AG09309 (cell line): ENCODE measurements around the gene OR4Q3.
"Not testable (repeated sequence)": the region's sequence is repeated elsewhere in the genome, so short reads cannot be mapped to it uniquely, and the experiment has no call there.

Experiments used
- DNase-seq: peaks from one replicate; pipeline ENCODE4 v3.0.0-alpha.2; 2010; ENCODE audit warnings: low read depth
- H3K4me3 ChIP-seq: 2 replicates; pipeline ENCODE4 v1.5.1; 2011; ENCODE audit warnings: mild to moderate bottlenecking, low read depth, low read length, moderate library complexity; ENCODE audit not compliant: control insufficient read depth
- TF ChIP-seq, protein P1 (sequence below): IDR thresholded peaks from 2 replicates; pipeline ENCODE4 v1.5.1; 2011; ENCODE audit warnings: mild to moderate bottlenecking, low read depth, low read length, inconsistent platforms; ENCODE audit not compliant: insufficient read depth, control insufficient read depth; ENCODE audit errors: missing control alignments

The OR4Q3 gene

DNA sequence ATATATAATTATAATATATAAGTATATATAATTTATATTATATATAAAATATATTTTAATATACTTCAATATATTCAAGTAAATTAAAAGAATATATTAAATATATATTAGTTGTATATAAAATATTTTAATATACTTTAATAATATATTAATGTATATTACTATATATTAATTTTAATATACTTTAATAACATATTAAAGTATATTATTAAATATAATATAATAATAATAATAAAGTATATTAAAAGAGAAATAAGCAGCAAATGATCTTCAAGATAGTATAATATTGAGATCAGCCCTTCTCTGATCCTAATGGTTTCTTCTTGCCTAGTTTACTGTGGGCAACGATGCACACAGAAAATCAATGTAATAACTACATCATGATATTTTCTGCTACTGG lies 32.2 kb downstream of the OR4Q3 start:
- TF ChIP-seq, protein P1, sequence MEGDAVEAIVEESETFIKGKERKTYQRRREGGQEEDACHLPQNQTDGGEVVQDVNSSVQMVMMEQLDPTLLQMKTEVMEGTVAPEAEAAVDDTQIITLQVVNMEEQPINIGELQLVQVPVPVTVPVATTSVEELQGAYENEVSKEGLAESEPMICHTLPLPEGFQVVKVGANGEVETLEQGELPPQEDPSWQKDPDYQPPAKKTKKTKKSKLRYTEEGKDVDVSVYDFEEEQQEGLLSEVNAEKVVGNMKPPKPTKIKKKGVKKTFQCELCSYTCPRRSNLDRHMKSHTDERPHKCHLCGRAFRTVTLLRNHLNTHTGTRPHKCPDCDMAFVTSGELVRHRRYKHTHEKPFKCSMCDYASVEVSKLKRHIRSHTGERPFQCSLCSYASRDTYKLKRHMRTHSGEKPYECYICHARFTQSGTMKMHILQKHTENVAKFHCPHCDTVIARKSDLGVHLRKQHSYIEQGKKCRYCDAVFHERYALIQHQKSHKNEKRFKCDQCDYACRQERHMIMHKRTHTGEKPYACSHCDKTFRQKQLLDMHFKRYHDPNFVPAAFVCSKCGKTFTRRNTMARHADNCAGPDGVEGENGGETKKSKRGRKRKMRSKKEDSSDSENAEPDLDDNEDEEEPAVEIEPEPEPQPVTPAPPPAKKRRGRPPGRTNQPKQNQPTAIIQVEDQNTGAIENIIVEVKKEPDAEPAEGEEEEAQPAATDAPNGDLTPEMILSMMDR: no peak
- no peak for DNase-seq
- H3K4me3 ChIP-seq: no peak overlapping the region

DNA sequence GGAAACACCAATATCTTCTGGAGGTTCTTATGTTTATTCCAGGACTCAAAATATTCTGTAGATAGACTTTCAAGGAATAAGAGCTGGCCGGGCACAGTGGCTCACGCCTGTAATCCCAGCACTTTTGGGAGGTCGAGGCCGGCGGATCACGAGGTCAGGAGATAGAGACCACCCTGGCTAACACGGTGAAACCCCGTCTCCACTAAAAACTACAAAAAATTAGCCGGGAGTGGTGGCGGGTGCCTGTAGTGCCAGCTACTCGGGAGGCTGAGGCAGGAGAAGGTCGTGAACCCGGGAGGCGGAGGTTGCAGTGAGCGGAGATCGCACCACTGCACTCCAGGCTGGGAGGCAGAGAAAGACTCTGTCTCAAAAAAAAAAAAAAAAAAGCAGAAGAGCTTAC lies 42.5 kb downstream of the OR4Q3 start:
- not testable (repeated sequence) for H3K4me3 ChIP-seq, DNase-seq

- not testable (repeated sequence) for DNase-seq
Measured at GRCh38 chr14:19787318-19787717, 43.9 kb downstream of the OR4Q3 start.

GRCh38 chr14:19788150-19788549 lies 44.8 kb downstream of the OR4Q3 start:
- DNase-seq, H3K4me3 ChIP-seq: not testable (repeated sequence)

More at GRCh38 chr14:19787318-19787717, 43.9 kb downstream of the OR4Q3 start:
- H3K4me3 ChIP-seq: not testable (repeated sequence)

DNA sequence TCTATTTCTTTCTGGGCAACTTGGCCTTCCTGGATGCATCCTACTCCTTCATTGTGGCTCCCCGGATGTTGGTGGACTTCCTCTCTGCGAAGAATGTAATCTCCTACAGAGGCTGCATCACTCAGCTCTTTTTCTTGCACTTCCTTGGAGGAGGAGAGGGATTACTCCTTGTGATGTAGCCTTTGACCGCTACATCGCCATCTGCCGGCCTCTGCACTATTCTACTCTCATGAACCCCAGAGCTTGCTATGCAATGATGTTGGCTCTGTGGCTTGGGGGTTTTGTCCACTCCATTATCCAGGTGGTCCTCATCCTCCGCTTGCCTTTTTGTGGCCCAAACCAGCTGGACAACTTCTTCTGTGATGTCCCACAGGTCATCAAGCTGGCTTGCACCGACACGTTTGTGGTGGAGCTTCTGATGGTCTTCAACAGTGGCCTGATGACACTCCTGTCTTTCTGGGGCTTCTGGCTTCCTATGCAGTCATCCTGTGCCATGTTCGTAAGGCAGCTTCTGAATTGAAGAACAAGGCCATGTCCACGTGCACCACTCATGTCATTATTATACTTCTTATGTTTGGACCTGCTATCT lies 53.2 kb downstream of the OR4Q3 start:
- DNase-seq, H3K4me3 ChIP-seq: not testable (repeated sequence)
